Measurements from ENCODE around the gene MTRR.

MTRR gene

DNA sequence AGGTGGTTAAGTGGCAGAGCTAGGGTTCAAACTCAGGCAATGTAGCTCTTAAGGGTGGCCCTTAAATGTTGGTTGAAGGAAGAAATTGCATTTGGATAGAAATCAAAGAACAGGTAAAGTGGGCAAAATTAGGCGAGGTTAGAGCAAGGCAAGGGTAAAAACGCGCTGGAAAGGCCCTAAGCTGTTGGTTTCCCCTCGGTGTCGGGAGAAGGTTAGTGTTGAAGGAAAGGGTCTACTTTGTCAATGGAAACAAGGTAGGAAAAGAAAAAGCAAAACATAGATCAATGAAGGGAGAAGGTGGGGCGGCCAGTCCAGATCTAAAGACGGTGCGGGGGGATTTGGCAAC, 548 bp upstream of the MTRR start:
- Histone ChIP-seq H3K4me1 (ENCODE audit: control extremely low read depth in 1 of 4, control insufficient read depth in 4 of 4, insufficient read depth in 4 of 4, low read length in 3 of 4) (peaks cover 11 to 25% (median 17%) of the 10 kb centered on the region in 4 experiments), H3K27me3 (replicated peaks in 2 of 5; ENCODE audit: control insufficient read depth in 4 of 5, insufficient read depth in 5 of 5, low read length in 4 of 5) (no peaks in the 10 kb centered on the region), H3K4me3 (ENCODE audit: control insufficient read depth in 1 of 7, extremely low read depth in 1 of 7, insufficient read depth in 4 of 7, low read depth in 2 of 7, low read length in 6 of 7) (peak overlapping the region; percentile 79 to 94 (median 90)), H3K27ac (ENCODE audit: insufficient read depth in 1 of 2, low read depth in 1 of 2, low read length in 2 of 2, poor library complexity in 1 of 2, severe bottlenecking in 2 of 2) (peak overlapping the region; percentile 36 to 81), H3K9me3 (ENCODE audit: control extremely low read depth in 1 of 5, control insufficient read depth in 4 of 5, insufficient read depth in 2 of 5, low read depth in 1 of 5, low read length in 4 of 5) (no peaks in the 10 kb centered on the region), H3K36me3 (ENCODE audit: control insufficient read depth in 4 of 4, insufficient read depth in 4 of 4, low read length in 3 of 4) (peaks cover 0 to 26% (median 13%) of the 10 kb centered on the region in 4 experiments)
- ChIA-PET POLR2A (no interaction called here), CTCF (interaction anchor here (1.1 to 2.5 kb wide), 5 partner anchors 8 to 53 kb away, joined by 3 to 7 read pairs (median 4); partner anchors contain the start of gene CFAP90)
- 0% methylated on average over 8 of the region's 8 CpGs for WGBS (ENCODE audit: insufficient coverage)
- peak in 2 of 3 donors; percentile 13 to 37 for DNase-seq

DNA sequence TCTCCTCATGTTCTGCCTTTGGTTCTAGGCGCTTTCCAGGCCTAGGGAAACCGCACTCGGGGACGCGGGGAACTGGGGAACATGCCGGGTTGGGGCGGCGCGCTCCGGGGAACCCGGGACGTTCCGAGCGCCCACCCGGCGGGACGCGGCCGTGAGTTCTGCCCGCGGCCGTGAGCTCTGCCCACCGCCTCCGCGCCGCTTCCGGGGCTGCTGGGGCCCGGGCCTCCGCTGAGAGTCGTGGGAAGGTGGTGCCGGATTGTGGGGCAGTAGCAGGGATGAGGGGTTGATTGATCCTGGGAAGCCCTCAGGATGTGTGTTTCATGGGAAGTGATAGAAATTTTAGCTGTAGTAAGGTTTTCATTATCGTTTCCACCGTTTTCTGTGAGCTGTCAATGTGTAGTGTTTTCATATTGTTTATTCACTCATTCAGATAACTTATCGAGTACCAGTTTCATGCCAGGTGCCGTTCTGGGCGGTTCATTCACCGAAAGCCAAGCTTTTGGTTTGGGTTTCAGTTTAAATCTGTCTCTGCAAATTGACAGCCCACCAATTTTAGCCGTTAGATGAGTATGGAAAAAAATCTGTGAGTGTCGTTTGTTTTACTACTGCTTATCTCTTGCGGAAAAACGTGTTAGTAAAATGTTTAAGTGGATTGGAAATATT, 657 bp downstream of the MTRR start:
- H3K9me3 ChIP-seq (ENCODE audit: control extremely low read depth in 1 of 5, control insufficient read depth in 4 of 5, insufficient read depth in 2 of 5, low read depth in 1 of 5, low read length in 4 of 5) = no peaks in the 10 kb centered on the region
- H3K36me3 ChIP-seq (ENCODE audit: control insufficient read depth in 4 of 4, insufficient read depth in 4 of 4, low read length in 3 of 4) = peaks cover 4 to 37% (median 14%) of the 10 kb centered on the region in 4 experiments
- POLR2A ChIA-PET = interaction anchor here (1.5 kb wide), 1 partner anchor 12 kb away, joined by 4 read pairs; no protein-coding TSS in a partner anchor
- peak overlapping the region; percentile 36 to 81 for H3K27ac ChIP-seq (ENCODE audit: insufficient read depth in 1 of 2, low read depth in 1 of 2, low read length in 2 of 2, poor library complexity in 1 of 2, severe bottlenecking in 2 of 2)
- H3K4me1 ChIP-seq (ENCODE audit: control extremely low read depth in 1 of 4, control insufficient read depth in 4 of 4, insufficient read depth in 4 of 4, low read length in 3 of 4) = peaks cover 11 to 25% (median 17%) of the 10 kb centered on the region in 4 experiments
- H3K4me3 ChIP-seq (ENCODE audit: control insufficient read depth in 1 of 7, extremely low read depth in 1 of 7, insufficient read depth in 4 of 7, low read depth in 2 of 7, low read length in 6 of 7) = peak overlapping the region; percentile 79 to 94 (median 90)
- CTCF ChIA-PET = interaction anchor here (0.8 to 2.5 kb wide), 7 partner anchors 8 to 54 kb away, joined by 3 to 7 read pairs (median 3); partner anchors contain the start of gene CFAP90
- H3K27me3 ChIP-seq (replicated peaks in 2 of 5; ENCODE audit: control insufficient read depth in 4 of 5, insufficient read depth in 5 of 5, low read length in 4 of 5) = no peaks in the 10 kb centered on the region
- WGBS (ENCODE audit: insufficient coverage) = 0% methylated on average over 15 of the region's 41 CpGs
- peak in 2 of 3 donors; percentile 21 to 22 for DNase-seq

GRCh38 chr5:7871653-7872052, 2.7 kb downstream of the MTRR start:
- ChIA-PET CTCF (interaction anchor here (1.0 to 6.2 kb wide), 3 partner anchors 13 to 15 kb away, joined by 3 to 37 read pairs (median 3); no protein-coding TSS in a partner anchor), POLR2A (interaction anchor here (0.6 kb wide), 1 partner anchor 1042 kb away, joined by 4 read pairs; no protein-coding TSS in a partner anchor)
- no peaks in the 10 kb centered on the region for H3K27me3 ChIP-seq (replicated peaks in 2 of 5; ENCODE audit: control insufficient read depth in 4 of 5, insufficient read depth in 5 of 5, low read length in 4 of 5)
- H3K27ac ChIP-seq (ENCODE audit: insufficient read depth in 1 of 2, low read depth in 1 of 2, low read length in 2 of 2, poor library complexity in 1 of 2, severe bottlenecking in 2 of 2) = no peak overlapping the region
- H3K9me3 ChIP-seq (ENCODE audit: control extremely low read depth in 1 of 5, control insufficient read depth in 4 of 5, insufficient read depth in 2 of 5, low read depth in 1 of 5, low read length in 4 of 5) = no peaks in the 10 kb centered on the region
- DNase-seq = peak in 1 of 3 donors; percentile 26
- H3K4me3 ChIP-seq (ENCODE audit: control insufficient read depth in 1 of 7, extremely low read depth in 1 of 7, insufficient read depth in 4 of 7, low read depth in 2 of 7, low read length in 6 of 7) = no peak overlapping the region
- 100% methylated on average over 2 of the region's 2 CpGs for WGBS (ENCODE audit: insufficient coverage)
- peaks cover 11 to 25% (median 17%) of the 10 kb centered on the region in 4 experiments for H3K4me1 ChIP-seq (ENCODE audit: control extremely low read depth in 1 of 4, control insufficient read depth in 4 of 4, insufficient read depth in 4 of 4, low read length in 3 of 4)
- H3K36me3 ChIP-seq (ENCODE audit: control insufficient read depth in 4 of 4, insufficient read depth in 4 of 4, low read length in 3 of 4) = peaks cover 19 to 53% (median 26%) of the 10 kb centered on the region in 4 experiments

GRCh38 chr5:7872517-7873130, 3.7 kb downstream of the MTRR start:
- no peak overlapping the region for H3K4me3 ChIP-seq (ENCODE audit: control insufficient read depth in 1 of 7, extremely low read depth in 1 of 7, insufficient read depth in 4 of 7, low read depth in 2 of 7, low read length in 6 of 7)
- CTCF ChIA-PET = interaction anchor here (1.0 to 6.2 kb wide), 4 partner anchors 14 to 56 kb away, joined by 3 to 37 read pairs (median 3); no protein-coding TSS in a partner anchor
- peaks cover 20 to 58% (median 31%) of the 10 kb centered on the region in 4 experiments for H3K36me3 ChIP-seq (ENCODE audit: control insufficient read depth in 4 of 4, insufficient read depth in 4 of 4, low read length in 3 of 4)
- WGBS (ENCODE audit: insufficient coverage) = 90% methylated on average over 4 of the region's 4 CpGs
- POLR2A ChIA-PET = no interaction called here
- no peaks in the 10 kb centered on the region for H3K27me3 ChIP-seq (replicated peaks in 2 of 5; ENCODE audit: control insufficient read depth in 4 of 5, insufficient read depth in 5 of 5, low read length in 4 of 5)
- H3K9me3 ChIP-seq (ENCODE audit: control extremely low read depth in 1 of 5, control insufficient read depth in 4 of 5, insufficient read depth in 2 of 5, low read depth in 1 of 5, low read length in 4 of 5) = no peaks in the 10 kb centered on the region
- DNase-seq = no peak
- no peak overlapping the region for H3K27ac ChIP-seq (ENCODE audit: insufficient read depth in 1 of 2, low read depth in 1 of 2, low read length in 2 of 2, poor library complexity in 1 of 2, severe bottlenecking in 2 of 2)
- peaks cover 11 to 21% (median 16%) of the 10 kb centered on the region in 4 experiments for H3K4me1 ChIP-seq (ENCODE audit: control extremely low read depth in 1 of 4, control insufficient read depth in 4 of 4, insufficient read depth in 4 of 4, low read length in 3 of 4)

GRCh38 chr5:7873216-7873615, 4.3 kb downstream of the MTRR start:
- ChIA-PET POLR2A (no interaction called here), CTCF (interaction anchor here (1.2 to 6.2 kb wide), 3 partner anchors 13 to 56 kb away, joined by 3 to 37 read pairs (median 3); no protein-coding TSS in a partner anchor)
- Histone ChIP-seq H3K4me1 (ENCODE audit: control extremely low read depth in 1 of 4, control insufficient read depth in 4 of 4, insufficient read depth in 4 of 4, low read length in 3 of 4) (peaks cover 9 to 15% (median 13%) of the 10 kb centered on the region in 4 experiments), H3K36me3 (ENCODE audit: control insufficient read depth in 4 of 4, insufficient read depth in 4 of 4, low read length in 3 of 4) (peaks cover 20 to 64% (median 37%) of the 10 kb centered on the region in 4 experiments), H3K27ac (ENCODE audit: insufficient read depth in 1 of 2, low read depth in 1 of 2, low read length in 2 of 2, poor library complexity in 1 of 2, severe bottlenecking in 2 of 2) (no peak overlapping the region), H3K9me3 (ENCODE audit: control extremely low read depth in 1 of 5, control insufficient read depth in 4 of 5, insufficient read depth in 2 of 5, low read depth in 1 of 5, low read length in 4 of 5) (no peaks in the 10 kb centered on the region), H3K4me3 (ENCODE audit: control insufficient read depth in 1 of 7, extremely low read depth in 1 of 7, insufficient read depth in 4 of 7, low read depth in 2 of 7, low read length in 6 of 7) (no peak overlapping the region), H3K27me3 (replicated peaks in 2 of 5; ENCODE audit: control insufficient read depth in 4 of 5, insufficient read depth in 5 of 5, low read length in 4 of 5) (no peaks in the 10 kb centered on the region)
- DNase-seq = no peak
- 91% methylated on average over 7 of the region's 9 CpGs for WGBS (ENCODE audit: insufficient coverage)

- peaks cover 25 to 76% (median 45%) of the 10 kb centered on the region in 4 experiments for H3K36me3 ChIP-seq (ENCODE audit: control insufficient read depth in 4 of 4, insufficient read depth in 4 of 4, low read length in 3 of 4)
- ChIA-PET CTCF (interaction anchor here (0.9 to 6.2 kb wide), 3 partner anchors 8 to 61 kb away, joined by 3 to 37 read pairs (median 3); no protein-coding TSS in a partner anchor), POLR2A (no interaction called here)
- no peaks in the 10 kb centered on the region for H3K27me3 ChIP-seq (replicated peaks in 2 of 5; ENCODE audit: control insufficient read depth in 4 of 5, insufficient read depth in 5 of 5, low read length in 4 of 5)
- no peaks in the 10 kb centered on the region for H3K9me3 ChIP-seq (ENCODE audit: control extremely low read depth in 1 of 5, control insufficient read depth in 4 of 5, insufficient read depth in 2 of 5, low read depth in 1 of 5, low read length in 4 of 5)
- no CpG with 5 or more reads among the region's 2 CpGs for WGBS (ENCODE audit: insufficient coverage)
- no peak overlapping the region for H3K4me3 ChIP-seq (ENCODE audit: control insufficient read depth in 1 of 7, extremely low read depth in 1 of 7, insufficient read depth in 4 of 7, low read depth in 2 of 7, low read length in 6 of 7)
- no peak overlapping the region for H3K27ac ChIP-seq (ENCODE audit: insufficient read depth in 1 of 2, low read depth in 1 of 2, low read length in 2 of 2, poor library complexity in 1 of 2, severe bottlenecking in 2 of 2)
- H3K4me1 ChIP-seq (ENCODE audit: control extremely low read depth in 1 of 4, control insufficient read depth in 4 of 4, insufficient read depth in 4 of 4, low read length in 3 of 4) = peaks cover 6 to 12% (median 8%) of the 10 kb centered on the region in 4 experiments
- DNase-seq = no peak
Measured at GRCh38 chr5:7874639-7875038, 5.7 kb downstream of the MTRR start.
